Choroid plexus epithelial cell (primary cell): Measurements from ENCODE around the gene ERN1.

Experiments used
- DNase-seq: peaks from one replicate; pipeline ENCODE4 v3.0.0-alpha.2; 2010; ENCODE audit warnings: low read depth
- H3K4me3 ChIP-seq: 2 replicates; pipeline ENCODE4 v1.5.1; 2011; ENCODE audit warnings: low read depth, mild to moderate bottlenecking, control low read depth, low read length, moderate library complexity
- TF ChIP-seq, protein P1 (sequence below): conservative IDR thresholded peaks from 2 replicates; pipeline ENCODE4 v1.5.1; 2011; ENCODE audit warnings: low read depth, mild to moderate bottlenecking, control low read depth, inconsistent platforms, low read length, moderate library complexity

The ERN1 gene

DNA sequence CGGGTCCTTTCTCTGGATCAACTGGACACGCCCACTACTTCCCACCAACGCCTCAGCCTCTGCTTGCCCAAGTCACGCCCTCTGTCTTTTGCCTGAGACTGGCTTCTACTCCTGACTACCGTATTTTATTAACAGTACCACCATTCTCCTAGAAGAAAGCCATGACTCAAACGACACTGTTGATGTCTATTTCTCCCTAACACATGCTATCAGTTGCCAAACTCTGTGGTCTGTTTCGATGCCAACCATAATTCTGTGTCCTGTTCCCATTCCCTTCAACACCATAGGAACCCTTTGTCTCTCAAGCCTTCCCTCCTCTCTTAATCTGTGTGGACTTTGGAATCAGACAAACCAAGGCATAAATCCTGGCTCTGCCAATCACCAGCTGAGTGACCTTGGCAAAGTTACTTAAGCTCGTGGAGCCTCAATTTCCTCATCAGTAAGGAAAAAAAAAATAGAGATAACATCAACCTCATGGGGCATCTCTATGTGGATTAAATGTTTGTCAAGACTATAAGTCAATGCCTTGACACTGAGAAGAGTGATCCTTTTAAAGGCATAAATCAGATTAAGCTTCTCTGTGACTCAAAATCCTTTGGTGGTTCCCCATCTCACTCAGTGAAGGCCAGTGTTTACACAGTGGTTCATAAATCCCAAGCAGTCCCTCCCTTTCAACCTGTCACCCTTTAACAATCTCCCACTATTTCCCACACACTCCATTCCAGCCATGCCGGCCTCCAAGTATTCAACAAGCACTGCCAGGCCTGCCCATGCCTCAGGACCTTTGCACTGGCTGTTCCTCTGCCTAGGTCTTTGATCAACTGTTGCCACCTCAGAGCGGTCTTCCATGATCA, 45.6 kb downstream of the ERN1 start:
- H3K4me3 ChIP-seq, result no peak overlapping the region
- no peak for DNase-seq
- TF ChIP-seq, protein P1, sequence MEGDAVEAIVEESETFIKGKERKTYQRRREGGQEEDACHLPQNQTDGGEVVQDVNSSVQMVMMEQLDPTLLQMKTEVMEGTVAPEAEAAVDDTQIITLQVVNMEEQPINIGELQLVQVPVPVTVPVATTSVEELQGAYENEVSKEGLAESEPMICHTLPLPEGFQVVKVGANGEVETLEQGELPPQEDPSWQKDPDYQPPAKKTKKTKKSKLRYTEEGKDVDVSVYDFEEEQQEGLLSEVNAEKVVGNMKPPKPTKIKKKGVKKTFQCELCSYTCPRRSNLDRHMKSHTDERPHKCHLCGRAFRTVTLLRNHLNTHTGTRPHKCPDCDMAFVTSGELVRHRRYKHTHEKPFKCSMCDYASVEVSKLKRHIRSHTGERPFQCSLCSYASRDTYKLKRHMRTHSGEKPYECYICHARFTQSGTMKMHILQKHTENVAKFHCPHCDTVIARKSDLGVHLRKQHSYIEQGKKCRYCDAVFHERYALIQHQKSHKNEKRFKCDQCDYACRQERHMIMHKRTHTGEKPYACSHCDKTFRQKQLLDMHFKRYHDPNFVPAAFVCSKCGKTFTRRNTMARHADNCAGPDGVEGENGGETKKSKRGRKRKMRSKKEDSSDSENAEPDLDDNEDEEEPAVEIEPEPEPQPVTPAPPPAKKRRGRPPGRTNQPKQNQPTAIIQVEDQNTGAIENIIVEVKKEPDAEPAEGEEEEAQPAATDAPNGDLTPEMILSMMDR, result no peak

DNA sequence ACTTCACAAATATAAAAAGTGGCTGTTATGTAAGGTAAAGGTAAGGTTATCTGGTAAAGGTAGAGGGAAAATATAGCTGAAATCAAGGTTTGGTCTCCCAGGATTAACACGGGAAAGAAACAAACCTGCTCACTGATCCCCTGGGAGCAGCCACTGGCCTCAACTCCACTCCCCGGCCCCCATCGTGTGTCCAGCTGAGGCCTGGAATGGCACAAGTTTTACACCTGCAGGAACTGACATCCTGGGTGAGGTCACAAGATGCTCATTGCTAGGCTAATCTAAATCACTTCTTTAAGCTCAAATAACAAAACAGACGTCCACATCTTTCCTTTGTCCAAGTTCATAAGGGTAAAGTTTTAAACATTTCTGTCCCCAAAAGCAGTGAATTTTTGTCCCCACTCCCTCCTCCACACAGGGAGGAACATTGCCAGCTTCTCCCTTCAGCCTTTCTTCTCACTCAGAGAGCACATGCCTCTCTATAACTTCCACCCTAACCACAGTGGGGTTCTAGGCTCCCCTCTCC, 46.3 kb downstream of the ERN1 start:
- H3K4me3 ChIP-seq, result no peak overlapping the region
- DNase-seq, result no peak
- TF ChIP-seq, protein P1, result no peak

GRCh38 chr17:64083093-64083492, 46.9 kb downstream of the ERN1 start:
- DNase-seq, result no peak
- TF ChIP-seq, protein P1, result no peak
- no peak overlapping the region for H3K4me3 ChIP-seq

DNA sequence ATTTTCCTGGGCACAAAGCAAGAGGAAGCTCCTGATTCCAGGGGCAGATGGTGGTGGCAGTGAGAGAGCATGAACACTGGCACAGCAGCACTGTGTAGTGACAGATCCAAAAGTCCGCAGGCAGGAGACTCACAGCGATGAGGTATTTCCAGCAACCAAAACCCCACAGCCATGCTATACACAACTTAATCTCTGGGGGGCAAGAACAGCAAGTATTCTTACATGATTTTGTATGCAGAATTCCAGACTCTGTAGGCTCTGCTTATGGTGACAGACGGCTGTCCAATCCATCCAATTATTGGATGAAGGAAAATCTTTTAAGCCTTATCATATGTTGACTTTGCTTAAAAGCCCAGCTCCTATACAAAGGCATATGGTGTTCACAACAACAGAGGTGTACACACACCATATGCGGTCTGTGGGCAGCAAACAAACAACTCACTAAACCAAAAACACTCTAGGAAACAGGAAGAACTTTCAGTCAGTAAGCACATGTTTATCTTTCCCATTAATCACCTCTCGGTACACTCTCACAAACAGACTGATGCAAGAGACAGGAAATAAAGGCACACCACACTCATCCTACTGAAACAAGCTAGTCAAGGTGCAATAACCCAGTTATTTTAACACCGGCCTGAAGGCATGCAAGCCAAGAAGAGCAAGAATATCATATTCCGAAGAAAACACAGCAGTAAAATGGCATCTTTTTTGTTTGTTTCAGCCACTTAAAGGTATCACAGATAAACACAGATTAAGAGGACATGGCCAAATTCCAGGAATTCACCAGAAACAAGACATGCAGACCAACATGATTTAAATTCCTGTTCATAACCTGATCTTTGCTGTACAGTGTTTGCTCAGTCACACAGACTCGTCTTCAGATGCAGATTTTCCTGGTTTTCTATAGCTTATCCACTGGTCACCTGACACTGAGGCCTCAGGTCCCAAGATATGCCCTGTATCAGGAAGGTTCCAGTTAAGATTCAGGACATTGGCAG, 47.8 kb downstream of the ERN1 start:
- no peak overlapping the region for H3K4me3 ChIP-seq

DNA sequence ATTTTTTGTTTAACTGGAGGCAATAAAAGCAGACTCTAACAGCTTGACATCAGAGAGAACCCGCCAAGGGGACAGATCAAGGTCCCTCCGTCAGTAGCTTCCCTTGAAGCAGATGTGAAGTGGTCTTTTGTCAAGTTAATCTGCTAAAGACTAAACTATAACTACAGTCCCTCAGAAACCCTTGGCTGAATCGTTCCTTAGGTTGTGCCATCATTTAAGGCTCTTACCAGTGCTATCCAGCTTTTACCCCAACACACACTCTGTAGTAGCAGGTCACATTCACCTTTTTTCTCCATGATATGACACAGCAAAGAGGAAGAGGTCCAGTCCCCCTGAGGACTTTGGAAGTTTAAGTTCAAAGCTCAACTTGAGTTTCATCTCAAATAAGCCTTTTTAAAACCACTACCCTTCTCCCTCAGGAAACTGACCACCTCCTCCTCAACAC, 49.7 kb downstream of the ERN1 start:
- no peak for DNase-seq
- TF ChIP-seq, protein P1, result no peak
- no peak overlapping the region for H3K4me3 ChIP-seq

More for the DNA sequence above, 47.8 kb downstream of the ERN1 start:
- TF ChIP-seq, protein P1, result peak; percentile 37
- peak; percentile 86 for DNase-seq

- no peak for DNase-seq
- H3K4me3 ChIP-seq, result no peak overlapping the region
- TF ChIP-seq, protein P1, result no peak
Observed at GRCh38 chr17:64077379-64077778, 52.6 kb downstream of the ERN1 start.
